GM23248 (cell line): ENCODE data around the gene CEP152.

Experiments used
- EZH2 ChIP-seq: fragments of 200-600 bp; sonication (generic); IDR thresholded peaks from 2 replicates; pipeline ENCODE4 v1.6.1; 2018; ENCODE audit warnings: antibody characterized with exemption, mild to moderate bottlenecking; ENCODE audit not compliant: insufficient read depth, poor library complexity, severe bottlenecking
- EZH2phosphoT487 ChIP-seq: fragments of 200-600 bp; sonication (generic); IDR thresholded peaks from 2 replicates; pipeline ENCODE4 v1.6.1; 2018; ENCODE audit warnings: antibody characterized with exemption, moderate library complexity, mild to moderate bottlenecking, low read depth; ENCODE audit not compliant: insufficient read depth

- TF ChIP-seq EZH2phosphoT487, result peak; percentile 84
- TF ChIP-seq EZH2, result no peak
These were observed 115.6 kb downstream of the CEP152 start for GRCh38 chr15:48695088-48695826.
